ENCODE measurements around the gene MRPL30. TPM values are rescaled to one million over a fixed set of nuclear protein-coding genes. Genes with fewer than 3 reads are reported as not detected.

MRPL30 gene
- total and polyA plus RNA-seq, 2 experiments from 2014 or later = 22.6 to 30.9 TPM

DNA sequence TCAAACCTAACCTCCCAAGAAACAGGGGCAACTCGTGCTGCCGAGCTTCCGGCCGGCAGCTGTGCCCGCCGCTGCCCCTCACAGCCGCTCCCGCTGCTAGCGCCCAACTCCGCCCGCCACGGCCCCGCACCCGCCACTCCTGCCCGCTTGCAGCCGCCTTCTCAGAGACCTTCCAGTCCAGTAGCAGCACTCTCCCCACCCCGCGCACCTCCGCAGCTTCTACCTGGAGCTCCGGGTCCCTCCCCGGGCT is 40.2 kb upstream of the MRPL30 start:
- peaks cover 14% of the 10 kb centered on the region; the same call in 1 of the 2 replicates for H3F3A ChIP-seq (ENCODE audit: insufficient read depth)
- peak overlapping the region; percentile 36 for H3K9ac ChIP-seq
- peak overlapping the region; percentile 93 for H2AFZ ChIP-seq
- no peaks in the 10 kb centered on the region for H3K79me2 ChIP-seq (ENCODE audit: insufficient read depth)
- H3K9me2 ChIP-seq (ENCODE audit: insufficient read depth) = no peaks in the 10 kb centered on the region
- H3K27ac ChIP-seq = no peak overlapping the region
- H3K9me3 ChIP-seq (ENCODE audit: low read depth) = no peaks in the 10 kb centered on the region
- H3K4me3 ChIP-seq = peak overlapping the region; percentile 79
- H3K27me3 ChIP-seq (replicated peaks; ENCODE audit: insufficient read depth) = peaks cover 24% of the 10 kb centered on the region
- in situ Hi-C loops (cut with MboI) = no loop called here
- 2 to 3% methylated on average over 14 to 15 of the region's 21 CpGs for WGBS, 2 experiments (ENCODE audit: low coverage in 1 of 2, low lambda C conversion rate in 2 of 2, missing lambda C conversion rate in 2 of 2)
- DNase-seq = no peak
- TF ChIP-seq EZH2phosphoT487 (IDR thresholded peaks at IDR 0.05; ENCODE audit: insufficient read depth, low read depth) = no peak
- H4K20me1 ChIP-seq (ENCODE audit: insufficient read depth) = no peaks in the 10 kb centered on the region
- peak overlapping the region; percentile 95 for H3K4me2 ChIP-seq (ENCODE audit: unreplicated experiment)
- no peaks in the 10 kb centered on the region for H3K4me1 ChIP-seq (ENCODE audit: insufficient read depth)
- no peaks in the 10 kb centered on the region for H3K36me3 ChIP-seq (ENCODE audit: low read depth)

DNA sequence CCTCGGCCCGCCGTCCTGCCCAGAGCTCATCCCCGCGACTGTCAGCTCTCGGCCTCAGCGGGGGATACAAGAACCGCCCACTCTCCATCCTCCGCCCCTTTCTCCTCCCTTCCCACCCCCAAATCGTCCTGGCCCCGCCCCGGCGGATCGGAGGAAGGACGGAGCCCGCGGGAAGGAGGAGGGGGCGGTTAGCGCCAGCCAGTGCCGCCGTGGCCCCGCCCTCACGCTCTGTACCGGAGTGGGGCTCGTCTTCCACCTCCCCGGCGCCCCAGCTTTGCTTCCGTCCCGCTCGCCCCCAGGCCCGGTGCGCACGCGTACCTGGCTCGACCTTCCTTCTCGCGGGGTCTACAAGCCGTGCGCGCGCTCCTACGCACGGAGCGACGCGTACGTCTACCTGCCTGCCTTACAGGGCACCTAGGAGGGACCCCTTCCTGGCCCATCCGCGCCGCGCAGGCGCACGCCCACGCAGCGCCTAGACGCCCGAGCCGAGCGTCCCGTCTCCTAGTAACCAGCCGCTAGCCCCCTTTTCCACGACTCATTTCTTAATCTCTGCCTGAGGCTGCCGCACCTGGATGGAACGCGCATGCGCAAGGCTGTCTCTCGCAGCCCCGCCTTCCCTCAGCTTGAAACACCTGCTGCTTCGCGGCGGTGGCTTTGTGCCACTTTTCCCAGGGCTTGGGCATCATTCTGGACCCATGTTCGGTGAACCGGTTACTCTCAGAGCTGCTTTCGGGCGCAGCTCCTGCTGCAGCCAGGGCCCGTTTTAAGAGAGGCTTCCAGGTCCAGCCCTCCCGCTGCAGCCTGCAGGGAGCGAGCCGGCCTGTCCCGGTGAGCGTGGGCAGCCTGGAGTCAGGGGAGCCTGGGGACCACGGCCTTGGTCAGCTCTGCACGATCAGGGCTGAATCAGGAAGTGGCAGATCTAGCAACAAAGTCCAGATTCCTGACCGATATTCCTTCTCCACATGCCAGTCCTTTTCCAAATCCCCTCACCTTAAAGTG is 39.6 kb upstream of the MRPL30 start, which contains the start of gene C2orf15:
Gene C2orf15, plus strand, starts transcription at position 598 of the 999 bp plus-strand sequence. CDS start 8,852 bp downstream, outside the sequence.
- Histone ChIP-seq H3K27ac (no peak within 1 kb of the TSS), H3K79me2 (ENCODE audit: insufficient read depth) (no peaks in the 10 kb centered on the region)
- WGBS, 2 experiments (ENCODE audit: low coverage in 1 of 2, low lambda C conversion rate in 2 of 2, missing lambda C conversion rate in 2 of 2) = 1 to 2% methylated on average over 72 to 73 of the region's 84 CpGs

DNA sequence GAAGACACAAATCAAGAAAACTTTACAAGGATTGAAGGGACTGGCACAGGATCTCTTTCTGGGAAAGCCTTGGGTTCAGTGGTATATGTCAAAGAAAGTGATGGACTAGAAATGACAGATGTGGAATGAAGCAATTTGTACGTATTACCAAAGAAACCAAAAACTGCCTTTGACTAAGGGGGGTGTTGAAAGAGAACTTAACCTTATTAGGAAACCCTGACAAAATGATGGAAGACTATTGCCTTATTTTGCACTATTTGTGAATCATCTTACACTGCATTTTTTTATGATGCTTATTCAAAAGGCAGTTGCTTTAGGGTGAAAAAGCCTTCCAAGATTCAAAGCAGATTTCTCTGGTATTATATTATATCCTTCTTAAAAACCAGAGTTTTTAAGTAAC is 30.3 kb upstream of the MRPL30 start:
- no peak overlapping the region for H3K27ac ChIP-seq
- WGBS, 2 experiments (ENCODE audit: low coverage in 1 of 2, low lambda C conversion rate in 2 of 2, missing lambda C conversion rate in 2 of 2) = 68 to 81% methylated on average over 1 of the region's 1 CpG
- no peaks in the 10 kb centered on the region for H3K9me3 ChIP-seq (ENCODE audit: low read depth)
- no peaks in the 10 kb centered on the region; the same call in 1 of the 2 replicates for H3F3A ChIP-seq (ENCODE audit: insufficient read depth)
- no peaks in the 10 kb centered on the region for H3K27me3 ChIP-seq (replicated peaks; ENCODE audit: insufficient read depth)
- TF ChIP-seq EZH2phosphoT487 (IDR thresholded peaks at IDR 0.05; ENCODE audit: insufficient read depth, low read depth) = no peak
- no peak for TF ChIP-seq EZH2 (IDR thresholded peaks at IDR 0.05; ENCODE audit: insufficient read depth, poor library complexity, severe bottlenecking)
- no peaks in the 10 kb centered on the region for H3K9me2 ChIP-seq (ENCODE audit: insufficient read depth)
- H3K79me2 ChIP-seq (ENCODE audit: insufficient read depth) = 0 out of 2 replicates have a peak, but pooled peaks cover 2% of the 10 kb centered on the region
- no peak overlapping the region for H3K4me3 ChIP-seq
- H3K36me3 ChIP-seq (ENCODE audit: low read depth) = no peaks in the 10 kb centered on the region
- in situ Hi-C loops (cut with MboI) = no loop called here
- H3K4me2 ChIP-seq (ENCODE audit: unreplicated experiment) = no peak overlapping the region
- H3K9ac ChIP-seq = no peak overlapping the region
- no peak overlapping the region for H2AFZ ChIP-seq
- peak; percentile 16 for DNase-seq
- H3K4me1 ChIP-seq (ENCODE audit: insufficient read depth) = peaks cover 1% of the 10 kb centered on the region; the same call in 1 of the 2 replicates
- H4K20me1 ChIP-seq (ENCODE audit: insufficient read depth) = no peaks in the 10 kb centered on the region

More for the DNA sequence above, 39.6 kb upstream of the MRPL30 start, which contains the start of gene C2orf15:
- Histone ChIP-seq H3K36me3 (ENCODE audit: low read depth) (no peaks in the 10 kb centered on the region), H2AFZ (peak within 1 kb of the TSS; percentile 93), H3K9ac (peak within 1 kb of the TSS; percentile 36), H3K9me2 (ENCODE audit: insufficient read depth) (no peaks in the 10 kb centered on the region), H3F3A (ENCODE audit: insufficient read depth) (peaks cover 14% of the 10 kb centered on the region; the same call in 1 of the 2 replicates), H3K4me1 (ENCODE audit: insufficient read depth) (no peaks in the 10 kb centered on the region), H3K4me2 (ENCODE audit: unreplicated experiment) (peak within 1 kb of the TSS; percentile 95), H3K27me3 (replicated peaks; ENCODE audit: insufficient read depth) (peaks cover 24% of the 10 kb centered on the region), H4K20me1 (ENCODE audit: insufficient read depth) (no peaks in the 10 kb centered on the region), H3K4me3 (peak within 1 kb of the TSS; percentile 79), H3K9me3 (ENCODE audit: low read depth) (no peaks in the 10 kb centered on the region)
- DNase-seq = peak; percentile 83
- no peak for TF ChIP-seq EZH2 (IDR thresholded peaks at IDR 0.05; ENCODE audit: insufficient read depth, poor library complexity, severe bottlenecking)
- TF ChIP-seq EZH2phosphoT487 (IDR thresholded peaks at IDR 0.05; ENCODE audit: insufficient read depth, low read depth) = no peak
- in situ Hi-C loops (cut with MboI) = no loop called here

DNA sequence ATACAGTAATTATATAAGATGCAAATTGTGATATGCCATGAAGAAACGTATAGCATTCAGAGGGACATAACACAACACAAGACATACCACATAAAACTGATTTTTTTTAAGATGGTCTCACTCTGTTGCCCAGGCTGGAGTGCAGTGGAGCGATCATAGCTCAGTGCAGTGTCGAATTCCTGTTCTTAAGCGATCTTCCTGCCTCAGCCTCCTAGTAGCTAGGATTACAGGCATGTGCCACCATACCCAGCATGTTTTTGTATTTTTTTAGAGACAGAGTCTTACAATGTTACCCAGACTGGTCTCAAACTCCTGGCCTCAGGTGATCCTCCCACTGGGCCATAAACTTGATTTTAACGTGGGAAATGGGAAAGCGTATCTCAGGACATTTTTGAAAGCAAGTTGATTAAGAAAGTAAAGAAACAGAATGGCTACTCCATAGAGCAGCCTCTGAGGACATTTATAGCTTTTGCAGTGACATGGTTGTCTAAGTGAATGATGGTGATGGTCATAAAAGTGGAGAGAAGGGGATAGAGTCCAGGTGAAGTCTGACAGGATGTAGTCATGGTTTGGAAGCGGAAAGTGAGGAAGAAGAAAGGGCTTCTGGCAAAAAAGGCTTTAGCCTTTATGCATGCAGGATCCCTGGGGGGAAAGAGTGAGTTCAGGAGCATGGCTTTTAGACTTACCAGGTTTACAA is 28.6 kb upstream of the MRPL30 start:
- WGBS, 2 experiments (ENCODE audit: low coverage in 1 of 2, low lambda C conversion rate in 2 of 2, missing lambda C conversion rate in 2 of 2) = 69 to 75% methylated on average over 7 of the region's 7 CpGs
- peaks cover 4% of the 10 kb centered on the region; the same call in 1 of the 2 replicates for H3K4me1 ChIP-seq (ENCODE audit: insufficient read depth)
- H3K36me3 ChIP-seq (ENCODE audit: low read depth) = no peaks in the 10 kb centered on the region
- no peaks in the 10 kb centered on the region for H3K9me2 ChIP-seq (ENCODE audit: insufficient read depth)
- no peak overlapping the region for H3K27ac ChIP-seq
- in situ Hi-C loops (cut with MboI) = no loop called here
- H3F3A ChIP-seq (ENCODE audit: insufficient read depth) = no peaks in the 10 kb centered on the region; the same call in 1 of the 2 replicates
- no peak overlapping the region for H3K9ac ChIP-seq
- H3K4me3 ChIP-seq = no peak overlapping the region
- 0 out of 2 replicates have a peak, but pooled peaks cover 8% of the 10 kb centered on the region for H3K79me2 ChIP-seq (ENCODE audit: insufficient read depth)
- TF ChIP-seq EZH2phosphoT487 (IDR thresholded peaks at IDR 0.05; ENCODE audit: insufficient read depth, low read depth) (no peak), EZH2 (IDR thresholded peaks at IDR 0.05; ENCODE audit: insufficient read depth, poor library complexity, severe bottlenecking) (no peak)
- no peak overlapping the region for H2AFZ ChIP-seq
- no peaks in the 10 kb centered on the region for H3K9me3 ChIP-seq (ENCODE audit: low read depth)
- no peaks in the 10 kb centered on the region for H3K27me3 ChIP-seq (replicated peaks; ENCODE audit: insufficient read depth)
- no peak for DNase-seq
- H4K20me1 ChIP-seq (ENCODE audit: insufficient read depth) = no peaks in the 10 kb centered on the region
- H3K4me2 ChIP-seq (ENCODE audit: unreplicated experiment) = no peak overlapping the region

Data from GM23248 (cell line).